ENCODE measurements around the gene THEMIS. TPM values are rescaled to one million over a fixed set of nuclear protein-coding genes. Genes with fewer than 3 reads are reported as not detected.
A peak's percentile ranks its signal among the peaks of the same experiment; 100 is the strongest.

THEMIS gene
- total RNA-seq, 4 donors from 2014 or later = 3.8 to 9.1 (median 6.0) TPM

DNA sequence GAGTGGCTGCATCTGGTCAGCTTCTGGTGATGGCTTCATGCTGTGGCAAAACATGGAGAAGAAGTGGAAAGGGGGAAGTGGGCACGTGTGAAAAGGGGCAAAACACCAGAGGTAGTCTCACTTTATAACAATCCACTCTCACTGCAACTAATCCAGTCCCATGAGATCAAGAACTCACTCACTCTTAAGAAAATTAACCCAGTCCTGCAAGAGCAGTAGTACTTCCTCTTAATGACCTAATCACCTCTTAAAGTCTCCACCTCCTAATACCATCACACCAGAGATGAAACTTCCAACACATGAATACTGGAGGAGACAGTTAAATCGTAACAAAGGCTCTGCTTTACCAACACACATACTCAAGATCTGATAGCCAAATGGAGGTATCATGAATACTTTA lies 152.6 kb downstream of the THEMIS start:
- no peak overlapping the region for H3K4me3 ChIP-seq
- no peak for DNase-seq
- no peak for TF ChIP-seq POLR2A (IDR thresholded peaks at IDR 0.05)
- TF ChIP-seq, protein P1, sequence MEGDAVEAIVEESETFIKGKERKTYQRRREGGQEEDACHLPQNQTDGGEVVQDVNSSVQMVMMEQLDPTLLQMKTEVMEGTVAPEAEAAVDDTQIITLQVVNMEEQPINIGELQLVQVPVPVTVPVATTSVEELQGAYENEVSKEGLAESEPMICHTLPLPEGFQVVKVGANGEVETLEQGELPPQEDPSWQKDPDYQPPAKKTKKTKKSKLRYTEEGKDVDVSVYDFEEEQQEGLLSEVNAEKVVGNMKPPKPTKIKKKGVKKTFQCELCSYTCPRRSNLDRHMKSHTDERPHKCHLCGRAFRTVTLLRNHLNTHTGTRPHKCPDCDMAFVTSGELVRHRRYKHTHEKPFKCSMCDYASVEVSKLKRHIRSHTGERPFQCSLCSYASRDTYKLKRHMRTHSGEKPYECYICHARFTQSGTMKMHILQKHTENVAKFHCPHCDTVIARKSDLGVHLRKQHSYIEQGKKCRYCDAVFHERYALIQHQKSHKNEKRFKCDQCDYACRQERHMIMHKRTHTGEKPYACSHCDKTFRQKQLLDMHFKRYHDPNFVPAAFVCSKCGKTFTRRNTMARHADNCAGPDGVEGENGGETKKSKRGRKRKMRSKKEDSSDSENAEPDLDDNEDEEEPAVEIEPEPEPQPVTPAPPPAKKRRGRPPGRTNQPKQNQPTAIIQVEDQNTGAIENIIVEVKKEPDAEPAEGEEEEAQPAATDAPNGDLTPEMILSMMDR (IDR thresholded peaks at IDR 0.05) = no peak
- H3K9me3 ChIP-seq = no peaks in the 10 kb centered on the region
- no peaks in the 10 kb centered on the region for H3K4me1 ChIP-seq
- H3K27me3 ChIP-seq = no peaks in the 10 kb centered on the region
- H3K36me3 ChIP-seq = no peaks in the 10 kb centered on the region
- H3K27ac ChIP-seq = no peak overlapping the region

DNA sequence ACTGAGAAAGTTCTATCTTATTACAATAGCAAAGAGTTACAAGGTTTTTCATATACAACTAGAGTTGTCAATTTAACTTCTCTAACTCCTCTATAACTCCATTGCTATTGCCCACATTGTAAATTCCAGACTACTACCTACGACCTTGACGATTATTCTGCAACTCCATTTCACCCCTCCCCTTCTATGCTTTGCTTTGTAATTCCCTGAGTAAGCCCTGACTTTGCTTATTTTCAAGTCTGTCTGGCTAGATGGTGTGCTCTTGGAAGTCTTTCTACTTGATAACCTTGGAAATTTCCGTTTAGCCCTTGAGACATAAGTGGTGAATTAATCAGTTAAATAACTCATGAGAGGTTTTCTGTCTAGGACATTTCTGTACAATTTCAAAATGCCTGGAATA lies 162.4 kb downstream of the THEMIS start:
- no peaks in the 10 kb centered on the region for H3K36me3 ChIP-seq
- no peak for DNase-seq
- no peak overlapping the region for H3K4me3 ChIP-seq
- no peak overlapping the region for H3K27ac ChIP-seq
- no peaks in the 10 kb centered on the region for H3K9me3 ChIP-seq
- no peaks in the 10 kb centered on the region for H3K4me1 ChIP-seq
- no peaks in the 10 kb centered on the region for H3K27me3 ChIP-seq
- no peak for TF ChIP-seq POLR2A (IDR thresholded peaks at IDR 0.05)
- TF ChIP-seq, protein P1 (IDR thresholded peaks at IDR 0.05) = no peak

DNA sequence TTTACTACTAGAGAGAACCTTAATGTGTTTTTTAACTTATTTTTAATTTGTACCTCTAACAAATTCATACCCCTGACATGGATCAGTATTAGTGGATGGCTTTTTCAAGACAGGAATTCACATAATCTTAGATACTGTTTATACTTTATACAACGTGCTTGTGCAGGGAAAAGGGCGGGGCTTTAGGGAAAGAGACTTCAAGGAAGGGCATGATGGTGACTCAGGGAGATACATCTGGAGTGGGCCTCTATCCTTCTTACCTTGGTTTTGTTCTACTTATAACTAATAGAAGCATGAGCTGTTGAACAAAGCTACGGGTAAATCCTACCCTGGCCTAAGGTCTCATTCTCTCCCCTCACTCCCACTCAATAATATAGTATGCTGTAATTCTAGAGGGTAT lies 163.1 kb downstream of the THEMIS start:
- no peaks in the 10 kb centered on the region for H3K4me1 ChIP-seq
- H3K27ac ChIP-seq = no peak overlapping the region
- H3K4me3 ChIP-seq = no peak overlapping the region
- no peaks in the 10 kb centered on the region for H3K36me3 ChIP-seq
- no peak for DNase-seq
- TF ChIP-seq POLR2A (IDR thresholded peaks at IDR 0.05) = no peak
- TF ChIP-seq, protein P1 (IDR thresholded peaks at IDR 0.05) = no peak
- no peaks in the 10 kb centered on the region for H3K27me3 ChIP-seq
- no peaks in the 10 kb centered on the region for H3K9me3 ChIP-seq

DNA sequence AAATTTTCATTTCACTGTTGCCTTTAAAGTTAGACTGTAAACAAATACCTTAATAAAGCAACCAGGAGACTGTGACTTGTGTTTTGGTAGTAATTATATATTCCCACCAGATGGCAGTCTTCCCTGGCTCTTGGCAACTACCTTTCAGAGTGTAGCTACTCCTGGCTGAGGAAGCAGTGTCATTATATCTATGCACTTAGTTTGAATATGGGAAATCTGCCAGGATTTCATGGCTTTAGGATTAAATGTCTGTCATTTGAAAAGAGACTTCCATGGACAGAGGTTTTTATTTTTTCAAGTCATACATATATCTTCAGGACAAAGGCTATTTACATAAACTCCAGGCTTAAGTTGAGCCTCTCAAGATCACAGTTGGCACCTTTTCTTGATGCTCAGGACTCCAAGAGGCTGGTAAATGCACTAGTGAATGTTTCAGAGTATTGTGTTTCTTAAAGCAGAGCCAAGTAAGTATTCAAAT lies 163.8 kb downstream of the THEMIS start:
- Histone ChIP-seq H3K4me3 (no peak overlapping the region), H3K27me3 (no peaks in the 10 kb centered on the region), H3K4me1 (no peaks in the 10 kb centered on the region), H3K36me3 (no peaks in the 10 kb centered on the region), H3K27ac (no peak overlapping the region), H3K9me3 (no peaks in the 10 kb centered on the region)
- no peak for TF ChIP-seq POLR2A (IDR thresholded peaks at IDR 0.05)
- TF ChIP-seq, protein P1 (IDR thresholded peaks at IDR 0.05) = peak in 5 of 6 experiments; percentile 24 to 79 (median 67)
- DNase-seq = peak in 1 of 3 donors; percentile 54

DNA sequence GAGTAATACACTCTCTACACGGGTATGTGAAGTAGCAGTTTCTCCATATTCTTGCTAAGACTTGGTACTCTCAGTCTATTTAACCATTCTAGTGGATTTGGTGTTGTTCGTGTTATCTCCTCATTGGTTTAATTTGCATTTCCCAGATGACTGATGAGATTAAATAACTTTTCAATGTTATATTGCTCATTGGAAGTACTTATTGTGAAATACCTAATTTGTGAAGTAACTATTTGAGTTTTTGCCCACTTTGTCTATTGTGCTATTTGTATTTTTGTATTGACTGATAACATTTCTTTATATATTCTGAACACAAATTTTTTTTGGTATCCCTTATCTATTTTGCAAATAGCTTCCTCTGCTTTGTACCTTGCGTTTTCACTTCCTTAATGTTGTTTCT lies 167.9 kb downstream of the THEMIS start:
- TF ChIP-seq, protein P1 (IDR thresholded peaks at IDR 0.05) = no peak
- TF ChIP-seq POLR2A (IDR thresholded peaks at IDR 0.05) = no peak
- Histone ChIP-seq H3K9me3 (no peaks in the 10 kb centered on the region), H3K36me3 (no peaks in the 10 kb centered on the region), H3K4me1 (no peaks in the 10 kb centered on the region), H3K27me3 (no peaks in the 10 kb centered on the region), H3K27ac (no peak overlapping the region), H3K4me3 (no peak overlapping the region)
- no peak for DNase-seq

All from Peyer's patch (tissue), 4 donors.